OCI-LY7 (cell line): ENCODE measurements around the gene ACADSB.

ENCODE experiments used
- CTCF ChIP-seq: fragments of 200-600 bp; sonication (generic); conservative IDR thresholded peaks from 2 replicates; pipeline ENCODE4 v1.5.1; 2014; ENCODE audit warnings: mild to moderate bottlenecking, antibody characterized with exemption, low read length, moderate library complexity, mixed read lengths
- EZH2phosphoT487 ChIP-seq: fragments of 200-600 bp; sonication (generic); IDR thresholded peaks from 2 replicates; pipeline ENCODE4 v1.6.1; 2018; ENCODE audit warnings: low read depth, borderline replicate concordance, mild to moderate bottlenecking, mixed run types, antibody characterized with exemption, low read length, moderate library complexity, mixed read lengths

- TF ChIP-seq CTCF = peak; percentile 92
- TF ChIP-seq EZH2phosphoT487 = no peak
Observed at GRCh38 chr10:123043409-123043925, 34.7 kb downstream of the ACADSB start.
